ENCODE data around the gene NBPF19.
"Not testable (repeated sequence)": the region's sequence is repeated elsewhere in the genome, so short reads cannot be mapped to it uniquely, and the experiment has no call there.

Gene NBPF19

GRCh38 chr1:149474745-149475144 lies at the start of gene NBPF19:
Gene NBPF19, plus strand, starts transcription at chr1:149475045. Its CDS starts 888 bp downstream, at chr1:149475933.
- DNase-seq (ENCODE audit: low read depth in 2 of 2), result not testable (repeated sequence)

GRCh38 chr1:149428317-149428716 lies 46.5 kb upstream of the NBPF19 start:
- not testable (repeated sequence) for DNase-seq (ENCODE audit: low read depth in 2 of 2)

- DNase-seq (ENCODE audit: low read depth in 2 of 2), result peak; percentile 60 to 69
These were observed 29.4 kb upstream of the NBPF19 start for GRCh38 chr1:149445451-149445850.

GRCh38 chr1:149452196-149452595 lies 22.6 kb upstream of the NBPF19 start:
- DNase-seq (ENCODE audit: low read depth in 2 of 2), result not testable (repeated sequence)

GRCh38 chr1:149452652-149453051 lies 22.2 kb upstream of the NBPF19 start:
- not testable (repeated sequence) for DNase-seq (ENCODE audit: low read depth in 2 of 2)

- DNase-seq (ENCODE audit: low read depth in 2 of 2), result peak in 1 of 2 experiments; percentile 7
These were observed 83.5 kb downstream of the NBPF19 start for GRCh38 chr1:149558350-149558825.

- DNase-seq (ENCODE audit: low read depth in 2 of 2), result not testable (repeated sequence)
These were observed 87.0 kb downstream of the NBPF19 start for GRCh38 chr1:149561806-149562205.

GRCh38 chr1:149565485-149565884 lies 90.6 kb downstream of the NBPF19 start:
- not testable (repeated sequence) for DNase-seq (ENCODE audit: low read depth in 2 of 2)

- DNase-seq (ENCODE audit: low read depth in 2 of 2), result not testable (repeated sequence)
These were observed 97.9 kb downstream of the NBPF19 start for GRCh38 chr1:149572763-149573162.

- not testable (repeated sequence) for DNase-seq (ENCODE audit: low read depth in 2 of 2)
These were observed 110.7 kb downstream of the NBPF19 start for GRCh38 chr1:149585592-149585991.

Measured in fibroblast of skin of left quadriceps (primary cell).